ENCODE data around the gene ESRRG.

Gene ESRRG

GRCh38 chr1:216612291-216612690 lies 110.9 kb downstream of the ESRRG start:
- H3K27ac ChIP-seq, result no peak overlapping the region
- TF ChIP-seq CTCF (conservative IDR thresholded peaks at IDR 0.05), result no peak

GRCh38 chr1:216607067-216607697 lies 116.0 kb downstream of the ESRRG start:
- no peak overlapping the region for H3K27ac ChIP-seq
- TF ChIP-seq CTCF (conservative IDR thresholded peaks at IDR 0.05), result no peak

- H3K27ac ChIP-seq, result no peak overlapping the region
- TF ChIP-seq CTCF (conservative IDR thresholded peaks at IDR 0.05), result no peak
Measured at GRCh38 chr1:216606047-216606637, 117.1 kb downstream of the ESRRG start.

- H3K27ac ChIP-seq, result no peak overlapping the region
- TF ChIP-seq CTCF (conservative IDR thresholded peaks at IDR 0.05), result no peak
Measured at GRCh38 chr1:216604771-216605170, 118.5 kb downstream of the ESRRG start.

GRCh38 chr1:216600730-216601609 lies 122.3 kb downstream of the ESRRG start:
- TF ChIP-seq CTCF (conservative IDR thresholded peaks at IDR 0.05), result peak; percentile 65
- H3K27ac ChIP-seq, result peak overlapping the region; percentile 75

- H3K27ac ChIP-seq, result peak overlapping the region; percentile 75
- no peak for TF ChIP-seq CTCF (conservative IDR thresholded peaks at IDR 0.05)
Measured at GRCh38 chr1:216599851-216600250, 123.4 kb downstream of the ESRRG start.

GRCh38 chr1:216598448-216598847 lies 124.8 kb downstream of the ESRRG start:
- TF ChIP-seq CTCF (conservative IDR thresholded peaks at IDR 0.05), result no peak
- H3K27ac ChIP-seq, result no peak overlapping the region
